K562 (cell line): Measurements from ENCODE around the gene MEX3A. TPM values are rescaled to one million over a fixed set of nuclear protein-coding genes. Genes with fewer than 3 reads are reported as not detected.
A peak's percentile ranks its signal among the peaks of the same experiment; 100 is the strongest.

Experiments
- ATAC-seq: fragments of 200-7000 bp; cut with Tn5 transposase; 3 replicates; pipeline ENCODE4 v1.9.1; 2020; ENCODE audit warnings: moderate library complexity
- BruUV-seq: library from RNA; stranded (reverse); fragments of 400-500 nt; replicated peaks from 2 replicates; lab custom pipeline; 2021; lab: Mats Ljungman, UMichigan
- CTCF ChIA-PET: fragments of 300-600 bp; formaldehyde crosslinking; extraction: SDS; loops from one replicate; lab custom pipeline; 2021; ENCODE audit warnings: low intra/inter-chr PET ratio; lab: Yijun Ruan, JAX
- POLR2A ChIA-PET: fragments of 300-600, 350-650 bp; sonication (Branson Sonifier 250); formaldehyde crosslinking; extraction: SDS; loops from one replicate; lab custom pipeline; 2021; ENCODE audit warnings: antibody characterized with exemption, inconsistent platforms; lab: Yijun Ruan, JAX
- DNase-seq, 4 experiments: peaks; one replicate each; pipeline versions ENCODE4 v3.0.0 to v3.0.0-alpha.2; 2011 to 2018; ENCODE audit warnings: low spot score in 3 of 4, mixed read lengths in 3 of 4; ENCODE audit errors: extremely low read depth in 1 of 4
- FAIRE-seq: peaks from 2 replicates; lab custom pipeline; 2011; peaks lifted over from hg19 to GRCh38; lab: Jason Lieb, UNC
- H2AFZ ChIP-seq: 2 replicates; pipeline ENCODE4 v1.6.0; 2011; ENCODE audit warnings: low read depth, low read length, control low read depth, inconsistent platforms
- H3K27ac ChIP-seq: fragments of 200-600 bp; 3 replicates; pipeline ENCODE4 v1.8.0; 2011; ENCODE audit warnings: low read depth, mild to moderate bottlenecking, control low read depth, inconsistent platforms, low read length, moderate library complexity, mixed read lengths; ENCODE audit errors: extremely low read depth
- H3K27me3 ChIP-seq, 2 experiments: fragments of 300-600 bp in 1 of 2; 2 replicates in 1 of 2; 3 replicates in 1 of 2; pipeline versions ENCODE4 v1.6.0 to v1.8.0; 2011; ENCODE audit warnings: inconsistent platforms in 2 of 2, low read length in 2 of 2, mild to moderate bottlenecking in 1 of 2, mixed read lengths in 1 of 2, moderate library complexity in 1 of 2; ENCODE audit not compliant: control insufficient read depth in 2 of 2, insufficient read depth in 2 of 2
- H3K36me3 ChIP-seq: fragments of 300-600 bp; 3 replicates; pipeline ENCODE4 v1.8.0; 2011; ENCODE audit warnings: mild to moderate bottlenecking, low read length, inconsistent platforms; ENCODE audit not compliant: control insufficient read depth, insufficient read depth
- H3K4me1 ChIP-seq, 2 experiments: fragments of 200-600 bp in 1 of 2; replicated peaks in 1 of 2; 2 replicates in 1 of 2; 3 replicates in 1 of 2; pipeline versions ENCODE4 v1.5.1 to v1.8.0; 2011; ENCODE audit warnings: inconsistent platforms in 2 of 2, low read length in 2 of 2, mild to moderate bottlenecking in 1 of 2, mixed read lengths in 1 of 2, moderate library complexity in 1 of 2; ENCODE audit not compliant: control insufficient read depth in 2 of 2, insufficient read depth in 2 of 2
- H3K4me2 ChIP-seq: 2 replicates; pipeline ENCODE4 v1.6.1; 2011; ENCODE audit warnings: low read length, control low read depth, inconsistent platforms, mixed read lengths; ENCODE audit not compliant: insufficient read depth
- H3K4me3 ChIP-seq: fragments of 200-600 bp; sonication (generic), shearing (Covaris generic); 2 replicates; pipeline ENCODE4 v1.5.1; 2016; ENCODE audit warnings: control low read depth, inconsistent platforms
- H3K79me2 ChIP-seq: fragments of 200-600 bp; 3 replicates; pipeline ENCODE4 v1.8.0; 2011; ENCODE audit warnings: low read length, inconsistent platforms; ENCODE audit not compliant: control insufficient read depth, insufficient read depth
- H3K9ac ChIP-seq, 2 experiments: 2 replicates each; pipeline versions ENCODE4 v1.6.0 to v1.6.1; 2011; ENCODE audit warnings: low read depth in 2 of 2, low read length in 2 of 2, control low read depth in 1 of 2, inconsistent platforms in 1 of 2, mild to moderate bottlenecking in 1 of 2, mixed read lengths in 1 of 2; ENCODE audit not compliant: insufficient read depth in 1 of 2
- H3K9me1 ChIP-seq: one replicate; pipeline ENCODE4 v1.6.0; 2011; ENCODE audit warnings: inconsistent platforms, mild to moderate bottlenecking, low read length, moderate library complexity; ENCODE audit not compliant: control insufficient read depth, insufficient read depth
- H3K9me3 ChIP-seq: replicated peaks from 2 replicates; pipeline ENCODE4 v1.5.1; 2011; ENCODE audit warnings: low read depth, low read length, inconsistent platforms; ENCODE audit not compliant: control insufficient read depth, insufficient read depth
- H4K20me1 ChIP-seq: replicated peaks from 2 replicates; pipeline ENCODE4 v1.6.1; 2011; ENCODE audit warnings: low read length, inconsistent platforms, mixed read lengths; ENCODE audit not compliant: control insufficient read depth, insufficient read depth
- HCFC1 ChIP-seq: IDR thresholded peaks from 2 replicates; pipeline ENCODE4 v1.6.1; 2012; ENCODE audit warnings: low read depth, low read length, improper control_type of control experiment
- ZNF121 ChIP-seq: sonication (generic); formaldehyde crosslinking; conservative IDR thresholded peaks from 2 replicates; pipeline ENCODE4 v1.8.0; 2022; ENCODE audit warnings: missing genetic modification reagents
- WGBS: fragments of 100-300 bp; shearing (Covaris generic); methylation state at CpG from one replicate; pipeline ENCODE4 v1.1.6; 2016; ENCODE audit warnings: low coverage, mixed read lengths; ENCODE audit not compliant: insufficient coverage; ENCODE audit errors: missing lambda C conversion rate; 5-methylcytosine and 5-hydroxymethylcytosine counted together
- in situ Hi-C: fragments of 300-500 bp; cut with MboI; formaldehyde crosslinking; loops from 4 replicates; pipeline ENCODE4 v1.15.0; 2018; ENCODE audit warnings: inconsistent platforms, mixed read lengths
- intact Hi-C: fragments of 100-400 bp; cut with micrococcal nuclease; formaldehyde crosslinking; loops from 2 replicates; pipeline ENCODE4 v1.14.2; 2022
- polyA plus RNA-seq, 8 experiments: library from polyadenylated mRNA; depleted of rRNA in 4 of 8; stranded (reverse) in 5 of 8; unstranded in 3 of 8; fragments of >200 nt; fragmentation: Nextera tagmentation in 2 of 8; fragmentation: Illumina TruSeq in 1 of 8; extraction: Ambion mirVana in 2 of 8; extraction: Trizol in 1 of 8; gene quantifications; 2 replicates each; pipeline versions ENCODE4 v1.2.1 to v1.2.3, GENCODE V29; 2011 to 2014; ENCODE audit warnings: inconsistent platforms in 1 of 8, missing spikeins in 1 of 8
- total RNA-seq, 7 experiments: library from RNA; depleted of rRNA in 6 of 7; stranded (reverse); fragments of >200 nt in 6 of 7; fragmentation: Illumina TruSeq in 2 of 7; extraction: Trizol in 2 of 7; gene quantifications; 2 replicates each; pipeline versions ENCODE4 v1.2.1 to v1.2.3, GENCODE V29; 2011 to 2021; ENCODE audit warnings: low replicate concordance in 1 of 7
- TF ChIP-seq, protein P1 (sequence below): IDR thresholded peaks from 2 replicates; pipeline ENCODE4 v1.6.1; 2014; ENCODE audit warnings: antibody characterized with exemption
- TF ChIP-seq, protein P2 (sequence below): fragments of 450-650 bp; IDR thresholded peaks from 2 replicates; pipeline ENCODE4 v1.6.1; 2016

MEX3A gene
- total and polyA plus RNA-seq, 9 of the 15 experiments (the other 6 are each of a cell fraction or from before 2014, with no cell fraction given), result 0.36 to 13.7 (median 5.2) TPM

DNA sequence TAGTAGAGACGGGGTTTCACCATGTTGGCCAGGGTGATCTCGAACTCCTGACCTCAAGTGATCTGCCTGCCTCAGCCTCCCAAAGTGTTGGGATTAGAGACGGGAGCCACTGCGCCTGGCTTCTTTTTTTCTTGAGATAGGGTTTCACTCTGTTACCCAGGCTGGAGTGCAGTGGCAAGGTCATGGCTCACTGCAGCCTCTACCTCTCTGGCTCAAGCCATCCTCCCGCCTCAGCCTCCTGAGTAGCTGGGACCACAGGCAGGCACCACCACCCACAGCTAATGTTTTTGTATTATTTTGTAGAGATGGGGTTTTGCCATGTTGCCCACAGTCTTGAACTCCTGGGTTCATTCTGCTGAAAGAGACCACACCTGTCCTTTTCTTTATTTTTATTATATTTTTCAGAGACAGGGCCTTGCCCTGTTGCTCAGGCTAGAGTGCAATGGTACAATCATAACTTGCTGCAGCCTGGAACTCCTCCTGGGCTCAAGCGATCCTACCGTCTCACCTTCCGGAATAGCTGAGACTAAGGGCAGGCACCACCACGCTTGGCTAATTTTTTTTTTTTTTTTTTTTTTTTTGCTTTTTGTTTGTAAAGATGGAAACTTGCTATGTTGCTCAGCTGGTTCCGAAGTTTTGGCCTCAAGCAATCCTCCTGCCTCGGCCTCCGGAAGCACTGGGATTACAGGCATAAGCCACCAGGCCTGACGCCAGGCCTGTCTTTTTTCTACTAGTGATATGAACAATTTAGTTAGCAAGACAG is 35.3 kb upstream of the MEX3A start:
- in situ Hi-C loops (no loop called here), intact Hi-C loops (no loop called here)
- no peak for ATAC-seq
- FAIRE-seq, result no peak
- H3K4me2 ChIP-seq, result peak overlapping the region; percentile 67
- peaks cover 80% of the 10 kb centered on the region for H3K79me2 ChIP-seq
- ChIA-PET POLR2A (interaction anchor here (0.6 to 8.5 kb wide), 5 partner anchors 11 to 560 kb away, joined by 3 to 164 read pairs (median 3); partner anchors contain the start of genes NES and SMG5), CTCF (interaction anchor here (0.7 kb wide), 1 partner anchor 27 kb away, joined by 3 read pairs; no protein-coding TSS in a partner anchor)
- peak overlapping the region; percentile 22; the same call in 2 of the 3 replicates for H3K27ac ChIP-seq
- H3K4me1 ChIP-seq, result peaks cover 51 to 70% of the 10 kb centered on the region in 2 experiments
- H3K4me3 ChIP-seq, result peak overlapping the region; percentile 24
- TF ChIP-seq ZNF121 (CRISPR knock-in tag) (0 out of 2 replicates have a peak, but pooled peaks have one; percentile 2), HCFC1 (no peak)
- TF ChIP-seq, protein P1, sequence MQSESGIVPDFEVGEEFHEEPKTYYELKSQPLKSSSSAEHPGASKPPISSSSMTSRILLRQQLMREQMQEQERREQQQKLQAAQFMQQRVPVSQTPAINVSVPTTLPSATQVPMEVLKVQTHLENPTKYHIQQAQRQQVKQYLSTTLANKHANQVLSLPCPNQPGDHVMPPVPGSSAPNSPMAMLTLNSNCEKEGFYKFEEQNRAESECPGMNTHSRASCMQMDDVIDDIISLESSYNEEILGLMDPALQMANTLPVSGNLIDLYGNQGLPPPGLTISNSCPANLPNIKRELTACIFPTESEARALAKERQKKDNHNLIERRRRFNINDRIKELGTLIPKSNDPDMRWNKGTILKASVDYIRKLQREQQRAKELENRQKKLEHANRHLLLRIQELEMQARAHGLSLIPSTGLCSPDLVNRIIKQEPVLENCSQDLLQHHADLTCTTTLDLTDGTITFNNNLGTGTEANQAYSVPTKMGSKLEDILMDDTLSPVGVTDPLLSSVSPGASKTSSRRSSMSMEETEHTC, result no peak
- TF ChIP-seq, protein P2, sequence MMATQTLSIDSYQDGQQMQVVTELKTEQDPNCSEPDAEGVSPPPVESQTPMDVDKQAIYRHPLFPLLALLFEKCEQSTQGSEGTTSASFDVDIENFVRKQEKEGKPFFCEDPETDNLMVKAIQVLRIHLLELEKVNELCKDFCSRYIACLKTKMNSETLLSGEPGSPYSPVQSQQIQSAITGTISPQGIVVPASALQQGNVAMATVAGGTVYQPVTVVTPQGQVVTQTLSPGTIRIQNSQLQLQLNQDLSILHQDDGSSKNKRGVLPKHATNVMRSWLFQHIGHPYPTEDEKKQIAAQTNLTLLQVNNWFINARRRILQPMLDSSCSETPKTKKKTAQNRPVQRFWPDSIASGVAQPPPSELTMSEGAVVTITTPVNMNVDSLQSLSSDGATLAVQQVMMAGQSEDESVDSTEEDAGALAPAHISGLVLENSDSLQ, result no peak
- peaks cover 20% of the 10 kb centered on the region for H4K20me1 ChIP-seq
- no peaks in the 10 kb centered on the region for H3K9me1 ChIP-seq
- peaks cover 25% of the 10 kb centered on the region; the same call in 2 of the 3 replicates for H3K36me3 ChIP-seq
- no peaks in the 10 kb centered on the region for H3K27me3 ChIP-seq
- H3K9ac ChIP-seq, result peak overlapping the region; percentile 81 to 83
- no peak overlapping the region for H2AFZ ChIP-seq
- H3K9me3 ChIP-seq, result no peaks in the 10 kb centered on the region
- DNase-seq, result no peak
- WGBS, result 53% methylated on average over 13 of the region's 13 CpGs
- BruUV-seq, result no TSS peak
